Adipocyte (in vitro differentiated cells): Measurements from ENCODE around the gene DOCK6.

Source experiments
- DNase-seq: peaks from one replicate; pipeline ENCODE4 v3.0.0-alpha.2; 2015; ENCODE audit warnings: low read depth
- H3K27me3 ChIP-seq: replicated peaks from 2 replicates; pipeline ENCODE4 v1.7.0; 2013; ENCODE audit warnings: mild to moderate bottlenecking, low read length, moderate library complexity; ENCODE audit not compliant: control insufficient read depth, insufficient read depth
- H3K36me3 ChIP-seq: 2 replicates; pipeline ENCODE4 v1.7.0; 2013; ENCODE audit warnings: low read length, mild to moderate bottlenecking, moderate library complexity; ENCODE audit not compliant: control insufficient read depth, insufficient read depth, severe bottlenecking
- H3K4me1 ChIP-seq: 2 replicates; pipeline ENCODE4 v1.7.0; 2013; ENCODE audit warnings: mild to moderate bottlenecking, low read length, moderate library complexity; ENCODE audit not compliant: control insufficient read depth, insufficient read depth
- H3K4me3 ChIP-seq: 2 replicates; pipeline ENCODE4 v1.7.0; 2013; ENCODE audit warnings: mild to moderate bottlenecking, low read length, moderate library complexity
- H3K9ac ChIP-seq: 2 replicates; pipeline ENCODE4 v1.7.0; 2013; ENCODE audit warnings: mild to moderate bottlenecking, low read length, moderate library complexity
- H3K9me3 ChIP-seq: 2 replicates; pipeline ENCODE4 v1.7.0; 2013; ENCODE audit warnings: mild to moderate bottlenecking, low read length, moderate library complexity; ENCODE audit not compliant: control insufficient read depth

DOCK6 gene

GRCh38 chr19:11291991-11292390 lies 29.7 kb upstream of the DOCK6 start:
- H3K27me3 ChIP-seq, result no peaks in the 10 kb centered on the region
- peaks cover 17% of the 10 kb centered on the region for H3K4me1 ChIP-seq
- DNase-seq, result no peak
- no peak overlapping the region for H3K4me3 ChIP-seq
- no peak overlapping the region for H3K9ac ChIP-seq
- H3K9me3 ChIP-seq, result no peaks in the 10 kb centered on the region
- H3K36me3 ChIP-seq, result no peaks in the 10 kb centered on the region

GRCh38 chr19:11291415-11291814 lies 29.1 kb upstream of the DOCK6 start:
- no peaks in the 10 kb centered on the region for H3K9me3 ChIP-seq
- no peaks in the 10 kb centered on the region for H3K27me3 ChIP-seq
- peaks cover 12% of the 10 kb centered on the region for H3K4me1 ChIP-seq
- H3K9ac ChIP-seq, result no peak overlapping the region
- DNase-seq, result no peak
- no peak overlapping the region for H3K4me3 ChIP-seq
- no peaks in the 10 kb centered on the region for H3K36me3 ChIP-seq

- no peaks in the 10 kb centered on the region for H3K9me3 ChIP-seq
- H3K4me1 ChIP-seq, result peaks cover 3% of the 10 kb centered on the region
- no peaks in the 10 kb centered on the region for H3K27me3 ChIP-seq
- no peak for DNase-seq
- no peak overlapping the region for H3K9ac ChIP-seq
- H3K4me3 ChIP-seq, result no peak overlapping the region
- H3K36me3 ChIP-seq, result no peaks in the 10 kb centered on the region
Observed at GRCh38 chr19:11290256-11290655, 27.9 kb upstream of the DOCK6 start.

DNA sequence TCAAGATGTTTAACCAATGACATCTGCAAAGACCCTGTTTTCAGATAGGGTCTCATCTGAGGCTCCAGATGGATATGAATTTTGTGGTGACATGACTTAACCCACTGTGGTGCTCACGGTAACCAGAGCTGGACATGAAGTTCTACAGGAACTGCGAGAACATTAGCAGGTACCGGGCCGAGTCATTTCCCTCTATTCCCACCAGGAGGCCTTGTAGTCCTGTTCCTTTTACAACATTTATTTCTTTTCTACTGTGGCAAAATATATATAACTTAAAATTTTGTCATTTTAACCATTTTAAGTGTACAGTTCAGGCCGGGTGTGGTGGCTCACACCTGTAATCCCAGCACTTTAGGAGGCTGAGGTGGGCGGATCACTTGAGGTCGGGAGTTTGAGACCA lies 26.0 kb upstream of the DOCK6 start:
- Histone ChIP-seq H3K9ac (no peak overlapping the region), H3K9me3 (no peaks in the 10 kb centered on the region), H3K36me3 (no peaks in the 10 kb centered on the region), H3K4me1 (peaks cover under 1% of the 10 kb centered on the region), H3K27me3 (no peaks in the 10 kb centered on the region), H3K4me3 (no peak overlapping the region)
- peak; percentile 67 for DNase-seq

DNA sequence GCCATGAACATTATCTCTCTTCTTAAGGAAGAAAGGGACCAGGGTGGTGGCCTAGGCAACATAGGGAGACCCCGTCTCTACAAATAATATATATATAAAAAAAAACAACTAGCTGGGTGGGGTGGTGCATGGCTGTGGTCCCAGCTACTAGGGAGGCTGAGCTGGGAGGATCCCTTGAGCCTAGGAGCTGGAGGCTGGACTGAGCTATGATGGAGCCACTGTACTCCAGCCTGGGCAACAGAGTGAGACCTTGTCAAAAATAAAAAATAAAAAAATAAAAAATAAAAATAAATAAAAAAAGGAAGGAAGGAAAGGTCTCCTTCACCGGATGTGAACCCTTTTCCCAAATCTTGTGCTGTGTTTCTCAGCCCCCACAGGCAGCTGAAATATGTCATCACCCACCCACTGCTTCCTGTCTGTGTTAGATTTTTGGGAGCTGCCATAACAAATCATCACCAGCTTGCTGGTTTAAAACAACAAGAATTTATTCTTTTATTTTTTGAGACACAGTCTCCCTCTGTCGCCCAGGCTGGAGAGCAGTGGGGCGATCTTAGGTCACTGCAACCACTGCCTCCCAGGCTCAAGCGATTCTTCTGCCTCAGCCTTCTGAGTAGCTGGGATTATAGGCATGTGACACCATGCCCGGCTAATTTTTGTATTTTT lies 24.1 kb upstream of the DOCK6 start:
- peak; percentile 43 for DNase-seq
- Histone ChIP-seq H3K27me3 (no peaks in the 10 kb centered on the region), H3K9ac (no peak overlapping the region), H3K4me1 (no peaks in the 10 kb centered on the region), H3K36me3 (no peaks in the 10 kb centered on the region), H3K4me3 (no peak overlapping the region), H3K9me3 (no peaks in the 10 kb centered on the region)

GRCh38 chr19:11284515-11284914 lies 22.2 kb upstream of the DOCK6 start:
- peaks cover 3% of the 10 kb centered on the region for H3K27me3 ChIP-seq
- no peaks in the 10 kb centered on the region for H3K9me3 ChIP-seq
- H3K9ac ChIP-seq, result no peak overlapping the region
- H3K4me3 ChIP-seq, result no peak overlapping the region
- DNase-seq, result no peak
- H3K4me1 ChIP-seq, result no peaks in the 10 kb centered on the region
- H3K36me3 ChIP-seq, result no peaks in the 10 kb centered on the region

DNA sequence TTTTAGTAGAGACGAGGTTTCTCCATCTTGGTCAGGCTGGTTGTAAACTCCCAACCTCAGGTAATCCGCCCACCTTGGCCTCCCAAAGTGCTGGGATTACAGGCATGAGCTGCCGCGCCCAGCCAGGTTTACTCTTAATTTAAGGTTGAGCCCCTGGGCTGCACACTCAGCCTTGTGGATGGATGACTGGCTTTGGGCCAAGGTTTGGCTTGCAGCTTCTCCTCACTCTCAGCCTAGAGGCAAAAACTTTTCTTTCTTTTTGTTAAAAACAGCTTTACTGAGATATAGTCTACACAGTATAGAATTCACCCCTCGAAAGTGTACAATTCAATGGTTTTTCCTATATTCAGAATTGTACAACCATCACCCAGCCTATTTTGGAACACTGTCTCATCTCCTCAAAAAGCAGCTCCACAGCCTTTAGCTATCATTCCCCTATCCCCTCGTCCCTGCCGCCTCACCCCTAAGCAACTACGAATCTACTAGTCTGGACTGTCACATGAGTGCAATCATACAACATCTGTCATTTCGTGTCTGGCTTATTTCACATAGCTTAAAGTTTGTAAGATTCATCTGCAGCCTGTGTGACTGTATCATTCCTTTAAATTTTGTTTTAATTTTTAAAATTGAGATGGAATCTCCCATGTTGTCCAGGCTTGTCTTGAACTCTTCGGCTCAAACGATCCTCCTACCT lies 19.2 kb upstream of the DOCK6 start:
- Histone ChIP-seq H3K36me3 (no peaks in the 10 kb centered on the region), H3K9me3 (no peaks in the 10 kb centered on the region), H3K4me1 (no peaks in the 10 kb centered on the region), H3K27me3 (peaks cover 3% of the 10 kb centered on the region), H3K4me3 (no peak overlapping the region), H3K9ac (no peak overlapping the region)
- peak; percentile 42 for DNase-seq

- H3K36me3 ChIP-seq, result no peaks in the 10 kb centered on the region
Observed at GRCh38 chr19:11279505-11280236, 17.3 kb upstream of the DOCK6 start.

GRCh38 chr19:11278670-11279069 lies 16.3 kb upstream of the DOCK6 start:
- no peak overlapping the region for H3K4me3 ChIP-seq
- peaks cover 3% of the 10 kb centered on the region for H3K27me3 ChIP-seq
- no peaks in the 10 kb centered on the region for H3K4me1 ChIP-seq
- no peak overlapping the region for H3K9ac ChIP-seq
- DNase-seq, result no peak
- H3K36me3 ChIP-seq, result no peaks in the 10 kb centered on the region
- H3K9me3 ChIP-seq, result no peaks in the 10 kb centered on the region

More at GRCh38 chr19:11279505-11280236, 17.3 kb upstream of the DOCK6 start:
- Histone ChIP-seq H3K4me3 (no peak overlapping the region), H3K4me1 (no peaks in the 10 kb centered on the region), H3K9ac (no peak overlapping the region), H3K9me3 (no peaks in the 10 kb centered on the region), H3K27me3 (peaks cover 3% of the 10 kb centered on the region)
- no peak for DNase-seq

DNA sequence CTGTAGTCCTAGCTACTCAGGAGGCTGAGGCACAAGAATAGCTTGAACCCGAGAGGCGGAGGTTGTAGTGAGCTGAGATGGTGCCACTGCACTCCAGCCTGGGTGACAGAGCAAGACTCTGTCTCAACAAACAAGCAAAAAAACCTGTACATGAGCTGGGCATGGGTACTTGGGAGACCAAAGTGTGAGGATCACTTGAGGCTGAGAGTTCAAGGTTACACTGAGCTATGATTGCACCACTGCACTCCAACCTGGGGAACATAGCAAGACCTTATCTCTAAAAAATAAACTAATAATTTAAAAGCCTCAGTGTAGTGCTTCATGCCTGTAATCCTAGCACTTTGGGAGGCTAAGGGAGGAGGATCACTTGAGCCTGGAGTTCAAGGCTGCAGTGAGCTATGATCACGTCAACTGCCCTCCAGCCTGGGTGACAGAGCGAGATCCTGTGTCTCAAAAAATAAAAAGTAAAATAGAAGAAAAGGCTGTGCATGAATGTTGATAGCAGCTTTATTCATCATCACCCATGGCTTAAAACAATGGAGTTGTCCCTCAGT lies 12.3 kb upstream of the DOCK6 start:
- no peaks in the 10 kb centered on the region for H3K4me1 ChIP-seq
- no peaks in the 10 kb centered on the region for H3K9me3 ChIP-seq

DNA sequence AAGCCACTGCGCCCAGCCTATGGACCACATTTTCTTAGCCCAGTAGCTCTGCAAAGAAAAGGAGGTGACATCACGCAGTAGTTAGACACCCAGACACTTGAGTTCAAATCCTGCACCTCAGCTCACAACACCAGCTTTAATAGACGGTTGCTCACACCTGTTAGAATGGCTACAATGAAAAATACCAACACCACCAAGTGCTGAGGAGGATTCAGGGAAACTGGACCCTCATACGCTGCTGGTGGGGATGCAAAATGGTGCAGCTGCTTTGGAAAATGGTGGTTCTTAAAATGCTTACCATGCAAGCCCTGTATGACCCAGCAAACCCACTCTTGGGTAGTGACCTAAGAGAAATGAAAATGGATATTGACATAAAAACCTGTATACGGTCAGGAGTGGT lies 11.7 kb upstream of the DOCK6 start:
- H3K27me3 ChIP-seq, result no peaks in the 10 kb centered on the region
- H3K9me3 ChIP-seq, result no peaks in the 10 kb centered on the region
- H3K36me3 ChIP-seq, result no peaks in the 10 kb centered on the region
- DNase-seq, result no peak
- H3K9ac ChIP-seq, result no peak overlapping the region
- no peaks in the 10 kb centered on the region for H3K4me1 ChIP-seq
- no peak overlapping the region for H3K4me3 ChIP-seq

More for the DNA sequence above, 12.3 kb upstream of the DOCK6 start:
- DNase-seq, result no peak
- H3K9ac ChIP-seq, result no peak overlapping the region
- no peaks in the 10 kb centered on the region for H3K27me3 ChIP-seq
- H3K36me3 ChIP-seq, result no peaks in the 10 kb centered on the region
- H3K4me3 ChIP-seq, result no peak overlapping the region
